Heart left ventricle (tissue), 13 donors: ENCODE data around the gene GAL3ST2.

Experiments used
- POLR2A ChIP-seq, 2 donors: fragments of 450-650 bp; IDR thresholded peaks; one replicate each; pipeline ENCODE4 v1.6.1; 2017; ENCODE audit warnings: antibody characterized with exemption in 2 of 2, mild to moderate bottlenecking in 2 of 2, moderate library complexity in 2 of 2
- TF ChIP-seq, protein P1 (sequence below), 12 donors: fragments of 200-600 bp; sonication (generic) in 4 of 12; IDR thresholded peaks; one replicate each; pipeline versions ENCODE4 v1.5.0 to v1.8.0; 2018 to 2022; ENCODE audit warnings: antibody characterized with exemption in 12 of 12, mild to moderate bottlenecking in 5 of 12
- donor health status: ischemic (EF 13 %, LVEDD 7.1; RV severe dilation, severe dysfunction).
- donor health status: DM: no; HTN: yes; CAD: no.
- donor health status: DM: no; HTN: no; CAD: no.
- donor health status: ischemic (EF 25% LVEDD 6.9; RV normal size, moderate dysfunction).
- donor health status: ischemic (EF 25% LVEDD 5.7; RV mildly dilated, moderate dysfunction).
- donor health status: ischemic (EF 35%, LVEDD 5.7; RV mildly dilated, moderate dysfunction).
- donor health status: nonischemic (EF 11% LVEDD 7.7; RV severe dilation, severe dysfunction).
- donor health status: DM: yes; HTN: yes; CAD: no.
- donor health status: PGD.
- donor health status: ischemic (EF 29% LVEDD 5.4; RV normal size, mild dysfunction).
- donor health status: nonischemic (EF 23%, LVEDD 6.1; RV moderate dilation, normal function).

DNA sequence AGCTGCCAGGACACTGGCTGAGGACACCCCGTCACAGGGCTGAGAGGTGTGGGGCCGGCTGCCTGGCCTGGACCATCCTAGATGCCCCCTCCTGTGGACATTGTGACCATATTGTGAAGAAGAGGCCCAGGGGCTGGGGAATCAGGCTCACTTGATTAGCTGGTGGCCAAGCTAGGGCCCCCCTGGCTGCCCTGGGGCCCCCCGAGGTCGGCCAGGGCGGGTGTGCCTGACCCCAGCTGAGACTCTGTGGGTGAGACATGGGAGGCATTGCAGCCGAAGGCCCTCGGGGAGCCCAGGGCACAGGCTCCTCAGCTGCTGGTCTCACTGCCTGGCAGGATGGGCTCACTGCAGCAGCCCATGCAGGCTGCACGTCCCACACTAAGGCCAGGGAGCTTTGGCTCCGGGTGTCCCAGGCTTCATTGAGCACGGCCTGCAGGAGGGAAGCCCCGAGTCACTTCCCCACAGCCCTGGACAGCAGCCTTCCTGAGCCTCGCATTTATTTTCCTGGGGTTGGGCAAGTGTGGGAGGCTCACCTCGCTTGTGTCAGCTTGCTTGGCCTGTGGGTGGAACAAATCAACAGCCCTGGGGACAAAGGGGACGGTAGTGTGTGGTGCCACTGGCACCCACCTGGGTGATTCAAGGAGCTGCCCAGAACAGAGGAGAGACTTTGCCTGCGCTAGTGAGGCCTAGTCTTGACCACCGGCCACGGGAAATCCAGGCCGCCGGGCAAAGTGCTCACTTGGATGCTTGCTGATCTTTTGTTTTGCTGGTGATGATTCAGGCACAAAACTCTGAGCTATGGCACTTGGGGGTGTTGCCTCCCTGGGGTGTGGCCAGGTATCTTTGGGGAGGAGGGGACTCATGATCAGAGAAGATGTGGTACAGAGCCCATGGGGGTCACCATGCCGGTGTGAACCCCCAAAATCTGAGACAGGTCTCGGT, 1.3 kb downstream of the GAL3ST2 start:
- TF ChIP-seq, protein P1, sequence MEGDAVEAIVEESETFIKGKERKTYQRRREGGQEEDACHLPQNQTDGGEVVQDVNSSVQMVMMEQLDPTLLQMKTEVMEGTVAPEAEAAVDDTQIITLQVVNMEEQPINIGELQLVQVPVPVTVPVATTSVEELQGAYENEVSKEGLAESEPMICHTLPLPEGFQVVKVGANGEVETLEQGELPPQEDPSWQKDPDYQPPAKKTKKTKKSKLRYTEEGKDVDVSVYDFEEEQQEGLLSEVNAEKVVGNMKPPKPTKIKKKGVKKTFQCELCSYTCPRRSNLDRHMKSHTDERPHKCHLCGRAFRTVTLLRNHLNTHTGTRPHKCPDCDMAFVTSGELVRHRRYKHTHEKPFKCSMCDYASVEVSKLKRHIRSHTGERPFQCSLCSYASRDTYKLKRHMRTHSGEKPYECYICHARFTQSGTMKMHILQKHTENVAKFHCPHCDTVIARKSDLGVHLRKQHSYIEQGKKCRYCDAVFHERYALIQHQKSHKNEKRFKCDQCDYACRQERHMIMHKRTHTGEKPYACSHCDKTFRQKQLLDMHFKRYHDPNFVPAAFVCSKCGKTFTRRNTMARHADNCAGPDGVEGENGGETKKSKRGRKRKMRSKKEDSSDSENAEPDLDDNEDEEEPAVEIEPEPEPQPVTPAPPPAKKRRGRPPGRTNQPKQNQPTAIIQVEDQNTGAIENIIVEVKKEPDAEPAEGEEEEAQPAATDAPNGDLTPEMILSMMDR (IDR thresholded peaks at IDR 0.05): no peak
- no peak for TF ChIP-seq POLR2A (IDR thresholded peaks at IDR 0.05)
